ENCODE results near the gene EEF1AKMT1. TPM values are rescaled to one million over a fixed set of nuclear protein-coding genes. Genes with fewer than 3 reads are reported as not detected.

EEF1AKMT1 gene
- total RNA-seq, 1 experiment from 2014 or later: 9.8 TPM

DNA sequence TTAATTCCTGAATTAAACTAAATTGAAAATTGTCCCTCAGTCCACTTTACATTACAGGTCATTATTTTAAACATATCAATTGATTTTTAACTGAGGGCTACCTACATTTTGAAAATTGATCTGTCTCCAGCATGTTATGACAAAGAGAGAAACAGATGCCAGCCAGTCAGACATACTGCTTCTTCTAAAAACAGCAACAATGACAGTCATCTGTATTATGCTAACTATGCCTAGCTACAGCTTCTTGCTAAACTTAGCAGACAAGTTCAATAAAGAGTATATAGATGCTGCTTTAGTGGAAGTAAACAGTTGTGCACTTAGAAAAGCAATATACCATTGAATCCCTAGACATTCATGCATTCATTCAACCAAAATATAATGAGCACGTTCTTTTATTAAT lies 48.6 kb upstream of the EEF1AKMT1 start:
- no TSS peak for BruUV-seq (replicated peaks)
- H3K9me2 ChIP-seq (ENCODE audit: insufficient read depth): no peaks in the 10 kb centered on the region
- peaks cover 3% of the 10 kb centered on the region; the same call in 1 of the 2 replicates for H4K20me1 ChIP-seq (ENCODE audit: insufficient read depth)
- H3K79me2 ChIP-seq (ENCODE audit: insufficient read depth, low read length): peaks cover 45% of the 10 kb centered on the region
- no peak for DNase-seq (ENCODE audit: low read depth, low spot score)
- no peak overlapping the region for H3K4me3 ChIP-seq (replicated peaks in 1 of 2; ENCODE audit: low read depth in 1 of 2, low read length in 2 of 2)
- CTCF ChIA-PET: interaction anchor here (0.8 kb wide), 1 partner anchor 10 kb away, joined by 3 read pairs; no protein-coding TSS in a partner anchor
- POLR2A ChIA-PET: no interaction called here
- H3K36me3 ChIP-seq (ENCODE audit: control insufficient read depth in 1 of 2, insufficient read depth in 2 of 2, low read length in 2 of 2): peaks cover 0 to 7% of the 10 kb centered on the region in 2 experiments; a peak in 2 of 4 replicates
- no peak overlapping the region for H3K27ac ChIP-seq (ENCODE audit: low read depth, low read length)
- no peaks in the 10 kb centered on the region for H3K9me3 ChIP-seq (ENCODE audit: control insufficient read depth in 1 of 2, insufficient read depth in 1 of 2, low read depth in 1 of 2, low read length in 2 of 2)
- TF ChIP-seq TCF7L2 (IDR thresholded peaks at IDR 0.05; ENCODE audit: borderline replicate concordance, extremely low read depth, insufficient read depth, insufficient read length): no peak
- no peak for TF ChIP-seq CTCF (IDR thresholded peaks at IDR 0.05 in 2 of 3, conservative IDR thresholded peaks at IDR 0.05 in 1 of 3; ENCODE audit: borderline replicate concordance in 1 of 3, insufficient read depth in 1 of 3, low read depth in 2 of 3, low read length in 2 of 3)
- TF ChIP-seq, protein P1, sequence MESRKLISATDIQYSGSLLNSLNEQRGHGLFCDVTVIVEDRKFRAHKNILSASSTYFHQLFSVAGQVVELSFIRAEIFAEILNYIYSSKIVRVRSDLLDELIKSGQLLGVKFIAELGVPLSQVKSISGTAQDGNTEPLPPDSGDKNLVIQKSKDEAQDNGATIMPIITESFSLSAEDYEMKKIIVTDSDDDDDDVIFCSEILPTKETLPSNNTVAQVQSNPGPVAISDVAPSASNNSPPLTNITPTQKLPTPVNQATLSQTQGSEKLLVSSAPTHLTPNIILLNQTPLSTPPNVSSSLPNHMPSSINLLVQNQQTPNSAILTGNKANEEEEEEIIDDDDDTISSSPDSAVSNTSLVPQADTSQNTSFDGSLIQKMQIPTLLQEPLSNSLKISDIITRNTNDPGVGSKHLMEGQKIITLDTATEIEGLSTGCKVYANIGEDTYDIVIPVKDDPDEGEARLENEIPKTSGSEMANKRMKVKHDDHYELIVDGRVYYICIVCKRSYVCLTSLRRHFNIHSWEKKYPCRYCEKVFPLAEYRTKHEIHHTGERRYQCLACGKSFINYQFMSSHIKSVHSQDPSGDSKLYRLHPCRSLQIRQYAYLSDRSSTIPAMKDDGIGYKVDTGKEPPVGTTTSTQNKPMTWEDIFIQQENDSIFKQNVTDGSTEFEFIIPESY (IDR thresholded peaks at IDR 0.05; ENCODE audit: extremely low read depth, insufficient replicate concordance, low read length): no peak
- no peak for TF ChIP-seq EGR1 (IDR thresholded peaks at IDR 0.05; ENCODE audit: low read depth)
- TF ChIP-seq POLR2A (IDR thresholded peaks at IDR 0.05; ENCODE audit: borderline replicate concordance, extremely low read depth, insufficient read depth, insufficient read length): no peak
- no peak for TF ChIP-seq SRF (IDR thresholded peaks at IDR 0.05; ENCODE audit: low read depth)
- TF ChIP-seq SIN3A (IDR thresholded peaks at IDR 0.05; ENCODE audit: low read depth): no peak
- no peak for TF ChIP-seq ZFX (IDR thresholded peaks at IDR 0.05)
- RAD21 ChIA-PET (ENCODE audit: low non-redundant PET in 1 of 2, low total read pairs in 2 of 2, uncharacterized antibody in 2 of 2, unreplicated experiment in 2 of 2): no interaction called here
- intact Hi-C loops (cut with micrococcal nuclease): no loop called here
- no peaks in the 10 kb centered on the region for H3K4me1 ChIP-seq (ENCODE audit: control insufficient read depth in 1 of 2, insufficient read depth in 2 of 2, low read length in 2 of 2)
- H2AFZ ChIP-seq (ENCODE audit: low read depth, low read length, poor library complexity, severe bottlenecking): no peak overlapping the region
- H3K9ac ChIP-seq (ENCODE audit: low read length): no peak overlapping the region
- no peaks in the 10 kb centered on the region for H3K27me3 ChIP-seq (ENCODE audit: insufficient read depth, low read length)
- H3K4me2 ChIP-seq (ENCODE audit: low read length): no peak overlapping the region
- no peak for ATAC-seq
